ENCODE measurements around the gene REEP3. TPM values are rescaled to one million over a fixed set of nuclear protein-coding genes. Genes with fewer than 3 reads are reported as not detected.
A peak's percentile ranks its signal among the peaks of the same experiment; 100 is the strongest.
"Not testable (repeated sequence)": the region's sequence is repeated elsewhere in the genome, so short reads cannot be mapped to it uniquely, and the experiment has no call there.

Gene REEP3, protein sequence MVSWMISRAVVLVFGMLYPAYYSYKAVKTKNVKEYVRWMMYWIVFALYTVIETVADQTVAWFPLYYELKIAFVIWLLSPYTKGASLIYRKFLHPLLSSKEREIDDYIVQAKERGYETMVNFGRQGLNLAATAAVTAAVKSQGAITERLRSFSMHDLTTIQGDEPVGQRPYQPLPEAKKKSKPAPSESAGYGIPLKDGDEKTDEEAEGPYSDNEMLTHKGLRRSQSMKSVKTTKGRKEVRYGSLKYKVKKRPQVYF
- 48.3 TPM for polyA plus RNA-seq (2013, experiment 1 of 2; ENCODE audit: insufficient read length)
- 46.5 TPM for polyA plus RNA-seq (2013, experiment 2 of 2; ENCODE audit: insufficient read length)

DNA sequence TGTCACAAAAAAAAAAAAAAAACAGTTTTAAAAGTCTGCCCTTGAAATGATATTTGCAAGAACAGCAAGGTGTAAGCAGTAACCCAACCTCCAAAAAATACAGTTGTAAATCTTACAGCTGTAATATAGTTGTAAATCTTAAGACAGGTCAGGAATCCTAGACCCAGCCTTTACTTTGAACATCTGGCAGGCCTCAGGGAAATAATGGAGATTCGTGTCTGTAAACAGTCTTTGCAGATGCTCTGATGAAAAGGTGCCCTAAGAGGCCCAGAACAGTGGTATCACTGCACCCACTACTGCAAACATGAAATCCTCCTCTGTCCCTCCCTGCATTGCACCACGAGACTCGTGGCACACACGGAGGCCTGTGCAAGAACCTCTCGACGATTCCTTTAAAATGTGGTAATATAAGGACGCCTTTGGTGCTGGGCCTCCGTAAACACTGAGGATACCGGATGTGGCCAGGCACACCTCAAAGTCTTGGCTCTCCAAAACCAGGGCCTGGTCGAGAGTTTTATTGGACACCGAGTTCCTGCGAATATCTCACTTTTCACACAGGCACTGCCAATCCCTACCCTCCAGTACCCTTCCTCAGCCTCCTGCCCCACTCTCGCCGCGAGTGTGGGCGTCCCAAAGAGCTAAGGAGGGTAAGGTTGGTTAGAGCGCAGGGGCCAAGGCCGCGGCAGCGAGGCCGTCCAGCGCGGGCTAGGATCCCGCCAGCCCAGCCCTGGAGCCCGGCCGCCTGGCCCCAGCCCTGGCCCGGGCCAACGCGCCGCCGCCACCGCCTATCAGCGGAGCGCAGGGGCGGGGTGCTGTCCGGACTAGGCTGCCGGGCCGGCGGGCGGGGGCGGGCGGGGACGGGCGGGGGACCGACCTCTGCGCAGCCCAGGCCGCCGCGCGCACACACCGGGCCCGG lies at the start of gene REEP3:
Gene REEP3, plus strand, starts transcription at position 902 of the 916 bp plus-strand sequence. CDS start 145 bp downstream, outside the sequence.
- DNase-seq = peak; percentile 73

DNA sequence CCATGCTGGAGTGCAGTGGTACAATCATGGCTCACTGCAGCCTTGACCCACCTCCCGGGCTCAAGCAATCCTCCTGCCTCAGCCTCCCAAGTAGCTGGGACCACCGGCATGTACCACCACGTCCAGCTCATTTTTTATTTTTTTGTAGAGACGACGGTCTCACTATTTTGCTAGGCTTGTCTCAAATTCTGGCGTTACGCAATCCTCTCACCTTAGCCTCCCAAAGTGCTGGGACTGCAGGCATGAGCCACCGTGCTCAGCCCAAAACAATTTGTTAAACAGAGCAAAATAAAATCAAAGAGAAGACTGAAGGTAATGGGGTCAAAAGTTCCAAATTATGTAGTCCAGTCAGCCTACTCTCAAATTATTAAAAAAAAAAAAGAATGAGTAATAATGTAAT lies 46.7 kb upstream of the REEP3 start:
- DNase-seq = no peak

DNA sequence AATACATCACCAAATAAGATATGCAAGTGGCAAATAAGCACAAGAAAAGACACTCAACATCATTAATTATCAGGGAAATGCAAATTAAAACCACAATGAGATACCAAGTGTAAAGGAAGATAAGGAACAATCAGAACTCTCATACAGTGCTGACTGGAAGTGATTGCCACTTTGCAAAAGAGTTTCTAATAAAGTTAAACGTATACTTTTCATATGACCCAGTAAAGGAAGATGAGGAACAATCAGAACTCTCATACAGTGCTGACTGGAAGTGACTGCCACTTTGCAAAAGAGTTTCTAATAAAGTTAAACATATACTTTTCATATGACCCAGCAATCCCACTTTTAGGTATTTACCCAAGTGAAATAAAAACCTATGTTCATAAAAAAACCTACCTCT lies 43.3 kb upstream of the REEP3 start:
- DNase-seq = no peak

DNA sequence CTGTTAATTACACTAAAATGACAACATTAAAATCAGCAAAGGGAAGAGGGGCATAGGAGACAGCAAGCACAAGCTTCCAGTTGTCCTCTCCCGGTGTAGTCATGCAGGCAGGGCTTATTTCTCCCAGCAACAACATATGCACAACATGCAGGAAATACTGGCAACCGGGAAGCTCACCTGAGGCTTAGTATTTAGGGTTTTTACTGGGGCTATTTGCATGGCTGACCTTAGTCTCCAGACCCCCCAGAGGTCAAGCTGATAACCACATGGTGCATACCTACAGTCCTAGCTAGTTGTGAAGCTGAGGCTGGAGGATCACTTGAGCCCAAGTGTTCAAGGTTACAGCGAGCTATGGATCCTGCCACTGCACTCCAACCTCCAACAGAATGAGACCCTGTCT lies 42.6 kb upstream of the REEP3 start:
- DNase-seq = no peak

DNA sequence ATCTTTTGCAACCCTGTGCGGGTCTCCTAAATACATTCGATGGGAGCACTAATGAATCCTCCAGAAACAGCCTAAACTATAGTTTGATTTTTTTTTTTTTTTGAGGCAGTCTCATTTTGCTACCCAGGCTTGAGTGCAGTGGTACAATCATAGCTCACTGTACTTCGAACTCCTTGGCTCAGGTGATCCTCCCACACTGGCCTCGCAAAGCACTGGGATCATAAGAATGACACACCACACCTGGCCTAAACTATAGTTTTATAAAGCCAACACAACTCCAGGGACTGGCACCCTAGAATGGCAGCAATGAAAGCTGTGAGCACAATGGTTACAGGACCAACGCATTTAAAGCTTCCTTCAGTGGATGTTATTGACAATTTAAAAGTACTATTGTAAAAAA lies 41.0 kb upstream of the REEP3 start:
- no peak for DNase-seq

DNA sequence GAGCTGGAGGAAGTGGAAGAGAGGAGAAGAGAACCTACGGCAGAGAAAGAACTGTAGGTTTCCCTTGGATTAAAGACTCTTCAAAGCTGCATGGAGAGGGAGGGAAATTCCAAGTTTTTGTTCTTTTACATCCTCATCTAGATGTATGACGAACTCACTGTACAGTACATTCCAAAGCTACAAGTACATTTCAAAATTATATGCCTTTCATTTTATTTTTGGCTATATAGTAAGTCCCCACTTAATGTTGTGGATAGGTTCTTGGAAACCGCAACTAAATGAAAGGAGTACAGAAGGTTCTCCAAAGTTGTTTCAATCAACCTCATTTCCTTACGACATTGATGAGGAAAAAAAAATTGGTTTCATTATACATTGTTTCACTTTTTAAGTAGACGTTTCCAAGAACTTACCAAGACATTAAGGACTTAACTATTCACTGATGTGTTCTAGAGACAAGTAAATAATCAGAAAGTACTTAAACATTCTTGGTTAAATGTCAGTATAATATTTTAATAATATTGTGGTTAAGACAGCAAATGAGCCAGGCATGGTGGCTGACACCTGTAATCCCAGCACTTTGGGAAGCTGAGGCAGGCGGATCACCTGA lies 39.3 kb upstream of the REEP3 start:
- DNase-seq = no peak

DNA sequence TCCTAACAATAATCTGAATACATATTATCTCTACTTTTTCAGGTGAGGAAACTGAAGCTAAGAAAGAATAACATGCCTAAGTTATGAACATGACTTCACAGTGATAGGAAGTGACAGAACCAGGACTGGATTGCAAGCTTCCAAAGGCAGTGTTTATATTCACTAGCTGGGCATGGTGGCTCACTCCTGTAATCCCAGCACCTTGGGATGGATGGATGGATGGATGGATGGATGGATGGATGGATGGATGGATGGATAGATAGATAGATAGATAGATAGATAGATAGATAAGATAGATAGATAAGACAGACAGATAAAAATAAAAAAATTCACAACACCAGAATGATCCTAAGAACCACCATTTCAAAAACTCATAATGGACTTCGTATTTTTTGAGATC lies 37.2 kb upstream of the REEP3 start:
- no peak for DNase-seq

DNA sequence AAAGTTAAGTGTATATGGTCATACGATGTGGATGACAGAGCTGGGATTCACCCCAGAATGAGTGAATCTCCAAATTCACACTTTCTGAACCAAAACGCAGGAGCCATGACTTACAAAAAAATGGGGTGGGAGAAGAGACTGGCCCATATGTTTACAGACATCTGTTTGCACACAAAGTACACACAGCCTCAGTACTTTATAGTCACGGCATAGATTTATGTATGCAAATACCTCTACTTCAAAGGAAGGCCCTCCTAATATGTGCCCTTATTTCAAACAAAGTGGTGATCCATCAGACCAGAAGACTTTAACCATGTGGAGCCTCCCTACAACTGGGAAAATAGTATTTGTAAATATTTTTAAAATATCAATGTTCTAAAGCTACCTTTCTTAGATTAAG lies 33.2 kb upstream of the REEP3 start:
- no peak for DNase-seq

DNA sequence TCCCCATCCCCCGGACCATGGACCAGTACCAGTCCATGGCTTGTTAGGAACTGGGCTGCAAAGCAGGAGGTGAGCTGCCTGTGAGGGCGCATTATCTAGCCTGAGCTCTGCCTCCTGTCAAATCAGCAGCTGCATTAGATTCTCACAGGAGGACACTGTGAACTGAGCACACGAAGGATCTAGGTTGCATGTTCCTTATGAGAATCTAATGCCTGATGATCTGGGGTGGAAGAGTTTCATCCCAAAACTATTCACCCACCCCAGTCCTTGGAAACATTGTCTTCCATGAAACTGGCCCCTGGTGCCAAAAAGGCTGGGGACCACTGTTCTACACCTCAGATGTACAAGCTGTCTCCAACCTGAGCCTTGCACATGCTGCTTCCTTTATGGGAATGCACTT lies 31.4 kb upstream of the REEP3 start:
- no peak for DNase-seq

DNA sequence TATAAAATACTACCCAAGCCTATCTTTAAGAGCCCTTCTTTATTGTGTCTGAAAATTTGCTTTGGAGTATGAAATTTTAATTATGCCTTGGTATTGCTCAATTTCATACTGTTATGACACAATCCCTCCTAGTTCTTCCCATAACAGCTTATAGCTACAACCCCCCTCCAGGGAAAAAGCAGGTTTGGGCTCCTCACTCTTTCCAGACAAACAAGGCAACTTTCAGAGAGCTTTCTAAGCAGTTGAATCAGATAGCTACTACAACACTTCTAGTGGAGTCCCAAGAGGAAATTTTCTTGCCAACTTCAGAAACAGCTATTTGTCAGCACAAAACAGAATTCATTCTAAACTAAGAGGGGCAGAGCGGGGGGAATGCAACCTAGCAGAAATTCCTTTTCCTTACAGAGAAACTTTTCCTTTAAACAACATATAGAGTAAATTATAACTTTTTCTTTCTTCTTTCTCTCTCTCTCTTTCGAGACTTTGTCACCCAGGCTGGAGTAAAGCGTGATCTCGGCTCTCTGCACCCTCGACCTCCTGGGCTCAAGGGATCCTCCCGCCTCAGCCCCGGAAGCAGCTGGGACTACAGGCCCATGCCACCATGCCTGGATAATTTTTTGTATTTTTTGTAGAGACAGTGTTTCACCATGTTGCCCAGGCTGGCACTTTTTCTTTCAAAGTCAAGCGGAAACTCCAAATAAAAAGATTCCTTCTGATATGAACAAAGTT lies 29.4 kb upstream of the REEP3 start:
- peak; percentile 87 for DNase-seq

DNA sequence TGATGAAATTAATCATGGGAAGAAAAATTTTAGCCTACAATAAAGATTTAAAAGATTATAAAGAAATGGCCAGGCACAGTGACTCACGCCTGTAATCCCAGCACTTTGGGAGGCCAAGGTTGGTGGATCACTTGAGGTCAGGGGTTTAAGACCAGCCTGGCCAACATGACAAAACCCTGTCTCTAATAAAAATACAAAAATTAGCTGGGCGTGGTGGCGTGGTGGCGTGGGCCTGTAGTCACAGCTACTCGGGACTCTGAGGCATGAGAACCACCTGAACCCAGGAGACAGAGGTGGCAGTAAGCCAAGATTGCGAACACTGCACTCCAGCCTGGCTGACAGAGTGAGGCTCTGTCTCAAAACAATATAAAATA lies 28.9 kb upstream of the REEP3 start:
- not testable (repeated sequence) for DNase-seq

DNA sequence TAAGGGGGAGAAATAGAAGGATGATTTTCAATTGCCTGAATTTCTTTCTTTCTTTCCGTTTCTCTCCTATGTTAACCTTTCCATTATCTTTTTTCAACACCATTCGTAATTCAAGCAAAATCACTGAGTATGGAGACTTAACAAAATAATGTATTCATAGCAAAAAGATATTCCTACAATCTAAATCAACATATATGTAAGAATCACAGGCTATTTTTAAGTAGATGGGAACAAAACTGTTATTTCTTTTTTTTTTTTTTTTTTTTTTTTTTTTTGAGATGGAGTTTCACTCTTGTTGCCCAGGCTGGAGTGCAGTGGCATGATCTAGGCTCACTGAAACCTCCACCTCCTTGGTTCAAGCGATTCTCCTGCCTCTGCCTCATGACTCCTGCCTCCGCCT lies 28.2 kb upstream of the REEP3 start:
- DNase-seq = no peak

DNA sequence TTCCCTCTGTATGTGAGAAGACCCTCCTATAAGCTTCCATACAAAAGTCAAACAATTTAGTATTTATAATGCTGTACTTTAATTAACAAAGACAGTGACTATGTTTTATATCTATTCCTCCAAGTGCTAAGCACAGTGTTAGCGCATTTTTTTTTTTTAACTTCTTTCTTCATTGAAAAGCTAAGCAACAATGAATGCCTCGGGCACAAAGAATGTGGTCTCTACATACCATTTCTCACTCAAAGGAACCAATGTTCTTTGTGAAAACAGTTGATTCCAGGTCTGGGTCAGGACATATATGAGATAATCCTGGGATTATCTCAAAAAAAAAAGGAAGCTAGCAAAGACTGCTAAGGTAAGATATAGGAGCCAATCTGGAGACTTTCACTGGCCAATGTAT lies 26.2 kb upstream of the REEP3 start:
- DNase-seq = peak; percentile 34

DNA sequence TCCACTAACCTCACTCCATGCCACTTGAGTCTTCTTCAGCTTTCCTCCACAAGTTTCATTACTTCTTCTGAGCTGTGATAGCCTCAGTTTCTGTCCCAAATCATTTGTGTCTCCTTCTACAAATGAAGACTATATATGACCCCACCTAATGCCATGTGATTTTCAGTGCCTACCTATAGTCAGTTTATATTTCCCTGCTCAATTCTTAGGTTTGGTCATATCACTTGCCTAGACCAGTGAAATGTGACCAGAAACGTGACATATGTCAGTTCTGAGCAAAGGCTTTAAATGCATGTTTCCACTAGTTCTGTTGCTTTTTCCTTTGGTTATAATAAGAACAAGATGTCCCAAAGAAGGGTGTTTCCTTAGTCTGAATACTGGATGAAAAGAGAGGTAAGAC lies 24.6 kb upstream of the REEP3 start:
- DNase-seq = no peak

DNA sequence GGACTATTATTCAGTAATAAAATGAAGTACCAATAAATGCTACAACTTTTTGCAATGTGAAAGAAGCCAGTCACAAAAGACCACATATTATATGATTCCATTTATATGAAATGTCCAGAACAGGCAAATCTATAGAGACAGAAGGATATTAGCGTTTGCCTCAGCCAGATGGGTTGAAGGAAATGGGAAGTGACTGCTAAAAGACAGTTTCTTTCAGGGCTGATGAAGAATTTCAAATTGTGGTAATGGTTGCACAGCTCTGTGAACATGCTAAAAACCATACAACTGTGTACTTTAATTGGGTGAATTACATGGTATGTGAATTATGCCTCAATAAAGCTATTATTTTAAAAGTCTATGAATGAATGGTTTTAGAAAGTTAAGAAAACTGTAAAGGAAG lies 23.9 kb upstream of the REEP3 start:
- DNase-seq = no peak

DNA sequence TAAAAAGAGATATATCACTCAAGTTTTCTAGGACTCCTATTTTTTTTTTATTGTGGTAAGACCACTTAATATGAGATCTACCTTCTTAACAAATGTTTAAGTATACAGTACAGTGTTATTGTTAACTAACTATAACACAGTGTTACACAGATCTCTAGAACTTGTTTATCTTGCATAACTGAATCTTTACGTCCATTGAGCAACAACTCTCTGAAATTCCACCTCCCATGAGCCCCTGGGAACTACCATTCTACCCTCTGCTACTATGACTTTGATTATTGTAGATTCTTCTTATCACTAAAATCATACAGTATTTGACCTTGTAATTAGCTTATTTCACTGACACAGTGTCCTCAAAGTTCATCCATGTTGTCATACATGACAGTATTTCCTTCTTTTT lies 22.5 kb upstream of the REEP3 start:
- DNase-seq = no peak

DNA sequence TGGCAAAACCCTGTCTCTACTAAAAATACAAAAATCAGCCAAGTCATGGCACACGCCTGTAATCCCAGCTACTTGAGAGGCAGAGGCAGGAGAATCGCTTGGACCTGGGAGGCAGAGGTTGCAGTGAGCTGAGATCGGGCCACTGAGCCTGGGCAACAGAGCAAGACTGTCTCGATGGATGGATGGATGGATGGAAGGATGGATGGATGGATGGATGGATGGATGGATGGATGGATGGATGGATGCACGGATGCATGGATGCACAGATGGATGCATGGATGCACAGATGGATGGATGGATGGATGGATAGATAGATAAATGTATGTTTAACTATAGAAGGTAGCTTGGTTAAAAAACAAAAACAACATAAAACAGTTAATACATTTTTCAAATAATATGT lies 20.6 kb upstream of the REEP3 start:
- DNase-seq = not testable (repeated sequence)

DNA sequence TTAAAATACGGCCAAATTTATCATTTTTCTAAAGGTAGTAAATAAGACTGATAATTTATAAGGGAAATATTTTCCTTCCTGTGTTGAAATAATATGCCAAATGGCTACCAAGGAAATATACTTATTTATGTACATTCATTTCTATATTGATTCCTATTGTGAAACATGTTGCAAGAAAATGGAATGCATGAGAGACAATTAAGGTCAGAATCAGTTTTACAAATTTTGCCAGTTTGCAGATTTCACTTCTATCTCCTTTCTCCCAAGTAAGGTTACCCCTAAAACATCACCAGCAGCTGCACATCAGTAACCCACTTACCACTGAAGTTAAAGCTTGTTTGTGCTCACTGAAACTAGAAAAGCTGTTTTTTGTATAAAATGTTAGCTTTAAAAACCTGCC lies 19.2 kb upstream of the REEP3 start:
- no peak for DNase-seq

DNA sequence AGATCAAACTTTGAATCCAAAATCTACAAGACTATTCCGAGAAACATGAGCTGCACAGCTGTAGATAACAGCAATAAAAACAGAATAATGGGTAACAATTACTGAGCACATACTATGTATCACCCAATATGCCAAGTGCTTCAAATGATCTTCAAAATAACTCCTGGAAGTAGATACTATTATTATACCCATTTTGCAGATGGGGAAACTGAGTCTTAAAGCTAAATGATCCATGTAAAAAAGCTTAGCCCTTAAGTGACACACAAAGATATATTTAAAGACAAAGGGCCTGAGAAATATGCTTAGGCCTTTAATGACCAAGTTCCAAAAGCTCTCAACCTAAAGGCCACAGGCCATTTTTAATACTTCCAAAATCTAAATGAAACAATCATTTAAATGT lies 18.4 kb upstream of the REEP3 start:
- DNase-seq = no peak

DNA sequence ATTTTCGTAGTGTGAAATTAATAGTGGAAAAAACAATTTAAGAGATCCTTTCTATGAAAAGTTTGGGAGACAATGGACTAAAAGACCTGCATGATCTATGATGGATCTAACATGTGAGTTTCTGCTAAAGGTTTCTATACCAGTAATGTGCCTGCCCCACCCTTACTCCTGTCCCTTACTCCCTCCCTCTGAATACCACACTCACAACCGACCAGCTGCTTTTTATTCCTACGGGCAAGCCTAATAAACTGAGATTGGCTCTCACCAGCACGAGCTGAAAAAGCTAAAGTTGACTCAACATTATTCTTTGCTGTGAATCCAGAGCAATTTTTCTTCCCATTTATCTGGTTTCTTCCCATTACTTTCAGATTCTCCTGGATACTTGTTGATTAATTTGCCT lies 17.8 kb upstream of the REEP3 start:
- DNase-seq = no peak

DNA sequence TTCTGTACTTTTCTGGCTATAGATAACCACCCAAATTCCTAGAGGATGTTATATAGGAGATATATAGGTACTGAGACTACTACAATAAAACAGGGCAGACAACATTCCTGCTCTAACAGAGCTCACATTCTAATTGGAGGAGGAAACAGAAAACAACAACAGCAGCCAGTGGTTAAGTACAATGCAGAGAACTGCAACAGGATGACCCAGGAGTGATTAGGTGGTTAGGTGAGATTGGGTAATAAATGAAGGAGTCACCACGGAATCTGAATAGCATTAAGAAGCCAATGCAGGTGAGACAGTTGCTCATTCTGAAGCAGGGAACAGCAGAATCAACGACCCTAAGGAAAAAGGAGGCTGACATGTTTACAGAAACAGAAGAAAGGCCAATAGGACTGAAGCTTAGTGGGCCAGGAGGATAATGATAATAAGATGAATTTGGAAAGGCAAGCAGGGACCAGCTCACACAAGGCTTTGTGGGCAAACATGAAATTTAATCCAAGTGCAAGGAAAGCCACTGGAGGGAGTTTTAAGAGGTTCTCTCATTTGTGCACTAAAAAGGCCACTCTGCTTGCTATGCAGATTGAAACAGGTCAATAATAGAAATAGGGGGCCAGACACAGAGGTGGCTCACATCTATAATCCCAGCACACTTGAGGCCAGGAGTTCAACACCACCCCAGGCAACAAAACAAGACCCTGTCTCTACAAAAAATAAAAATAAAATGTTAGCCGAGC lies 16.9 kb upstream of the REEP3 start:
- no peak for DNase-seq

DNA sequence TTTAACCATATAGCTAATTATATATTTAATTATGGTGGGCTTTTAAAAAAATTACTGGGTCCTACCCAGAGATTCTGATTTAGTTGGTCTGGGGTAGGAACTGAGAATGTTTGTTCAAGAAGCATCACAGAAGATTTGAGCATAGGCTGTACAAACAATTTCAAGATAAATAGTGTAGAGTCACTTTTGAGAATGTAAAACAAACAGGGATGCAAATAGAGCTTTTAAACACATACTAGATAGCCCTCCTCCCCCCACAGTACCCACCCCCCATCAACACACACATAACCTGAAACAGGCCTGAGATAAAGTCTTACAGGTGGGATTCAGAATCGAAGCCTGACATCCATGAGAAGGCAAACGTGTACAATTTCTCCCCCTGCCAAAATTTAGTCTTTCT lies 15.6 kb upstream of the REEP3 start:
- DNase-seq = no peak

All from fibroblast of skin of abdomen (primary cell).